Fibroblast of mammary gland (primary cell): ENCODE data around the gene GPALPP1.

Experiments
- DNase-seq: peaks from one replicate; pipeline ENCODE4 v3.0.0-alpha.2; 2010; ENCODE audit warnings: low read depth
- H3K4me3 ChIP-seq: 2 replicates; pipeline ENCODE4 v1.5.1; 2011; ENCODE audit warnings: low read depth, mild to moderate bottlenecking, low read length, moderate library complexity; ENCODE audit not compliant: control insufficient read depth
- CTCF ChIP-seq: conservative IDR thresholded peaks from 2 replicates; pipeline ENCODE4 v1.5.1; 2011; ENCODE audit warnings: low read depth, low read length, inconsistent platforms; ENCODE audit not compliant: control insufficient read depth, insufficient read depth

GPALPP1 gene

GRCh38 chr13:44967704-44968433 lies 21.5 kb upstream of the GPALPP1 start:
- DNase-seq: peak; percentile 51
- TF ChIP-seq CTCF: peak; percentile 24
- no peak overlapping the region for H3K4me3 ChIP-seq

DNA sequence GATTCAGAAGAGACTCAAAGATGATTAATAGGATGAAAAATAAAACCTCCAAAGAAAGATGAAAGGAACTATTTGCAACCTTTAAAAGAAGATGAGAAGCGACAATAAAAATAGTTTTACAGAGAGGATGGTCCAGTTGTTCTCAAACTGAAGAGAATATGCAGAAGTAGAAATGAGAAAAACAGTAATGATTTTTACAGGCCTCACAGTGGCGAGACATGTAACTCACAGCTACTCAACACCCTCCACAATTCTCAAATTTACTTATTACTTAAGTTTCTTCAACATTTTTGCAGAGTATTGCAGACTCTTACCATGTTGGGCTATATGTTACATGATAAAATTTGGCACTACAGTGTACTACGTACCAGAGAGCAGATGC lies 20.9 kb upstream of the GPALPP1 start:
- no peak overlapping the region for H3K4me3 ChIP-seq
- no peak for DNase-seq
- no peak for TF ChIP-seq CTCF

DNA sequence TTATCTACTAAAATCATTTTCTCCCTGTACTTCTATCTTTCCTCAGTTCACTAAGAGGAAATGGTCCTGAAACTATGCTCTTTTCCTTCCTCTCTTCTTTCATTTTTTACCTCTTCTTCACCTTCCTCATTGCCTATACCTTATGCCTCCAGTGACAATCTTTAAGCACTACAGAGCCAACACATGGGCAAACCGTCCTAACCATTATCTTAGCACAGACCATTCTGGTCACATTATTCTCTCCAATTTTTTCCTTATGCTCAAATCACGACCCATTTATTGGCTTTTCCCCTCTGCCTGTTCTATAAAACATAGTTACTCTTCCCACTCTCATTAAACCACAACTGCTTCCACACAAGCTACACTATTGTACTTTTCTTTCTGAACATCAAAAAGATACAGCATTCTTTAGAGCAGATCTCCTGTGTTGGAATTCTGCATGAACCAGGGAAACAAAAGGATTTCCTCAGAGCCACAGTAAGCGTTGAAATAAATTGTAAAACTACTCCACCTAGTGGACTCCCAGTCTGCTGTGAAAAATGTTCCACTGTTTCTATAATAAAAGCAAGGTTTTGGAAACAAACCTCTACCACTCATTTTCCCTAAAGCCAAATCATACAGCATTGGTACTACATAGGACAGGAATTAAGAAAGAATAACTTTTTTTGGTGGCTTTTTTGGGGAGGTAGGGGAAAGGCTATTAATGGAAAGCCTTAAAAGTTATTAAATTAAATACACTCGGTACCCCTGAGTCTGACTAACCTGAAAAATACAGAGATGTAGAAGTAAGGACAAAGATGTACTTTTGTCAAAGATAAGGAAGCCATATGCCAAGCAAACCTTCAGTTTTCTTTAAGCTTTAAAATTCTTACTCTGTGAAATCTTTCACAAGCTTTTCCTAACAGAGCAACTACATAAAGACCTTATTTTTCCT lies 19.5 kb upstream of the GPALPP1 start:
- peak; percentile 86 for TF ChIP-seq CTCF
- H3K4me3 ChIP-seq: no peak overlapping the region
- peak; percentile 70 for DNase-seq

GRCh38 chr13:44971656-44972595 lies 17.4 kb upstream of the GPALPP1 start:
- H3K4me3 ChIP-seq: no peak overlapping the region
- DNase-seq: no peak
- TF ChIP-seq CTCF: no peak

- no peak overlapping the region for H3K4me3 ChIP-seq
- peak; percentile 49 for TF ChIP-seq CTCF
- peak; percentile 50 for DNase-seq
Observed at GRCh38 chr13:44972956-44973581, 16.3 kb upstream of the GPALPP1 start.
